Neural progenitor cell (in vitro differentiated cells): ENCODE measurements around the gene NCKAP1. TPM values are rescaled to one million over a fixed set of nuclear protein-coding genes. Genes with fewer than 3 reads are reported as not detected.
"Not testable (repeated sequence)": the region's sequence is repeated elsewhere in the genome, so short reads cannot be mapped to it uniquely, and the experiment has no call there.

Experiments
- DNase-seq: peaks from one replicate; pipeline ENCODE4 v3.0.0-alpha.2; 2016; ENCODE audit warnings: low spot score
- H2AFZ ChIP-seq: fragments of 200-600 bp; sonication (generic); replicated peaks from 2 replicates; pipeline ENCODE4 v1.6.1; 2016; ENCODE audit warnings: antibody characterized with exemption
- H3F3A ChIP-seq: fragments of 200-600 bp; sonication (generic); 2 replicates; pipeline ENCODE4 v1.6.1; 2016; ENCODE audit warnings: antibody characterized with exemption, low read depth
- H3K27ac ChIP-seq: fragments of 200-600 bp; sonication (generic); 2 replicates; pipeline ENCODE4 v1.5.1; 2016; ENCODE audit warnings: mild to moderate bottlenecking
- H3K27me3 ChIP-seq: fragments of 200-600 bp; sonication (generic); 2 replicates; pipeline ENCODE4 v1.6.1; 2016; ENCODE audit warnings: mild to moderate bottlenecking, moderate library complexity
- H3K36me3 ChIP-seq: fragments of 200-600 bp; sonication (generic); 2 replicates; pipeline ENCODE4 v1.5.1; 2016
- H3K4me1 ChIP-seq: fragments of 200-600 bp; sonication (generic); 2 replicates; pipeline ENCODE4 v1.6.1; 2016; ENCODE audit warnings: mixed run types
- H3K4me2 ChIP-seq: fragments of 200-600 bp; sonication (generic); 2 replicates; pipeline ENCODE4 v1.6.1; 2016
- H3K4me3 ChIP-seq: fragments of 200-600 bp; sonication (generic); 2 replicates; pipeline ENCODE4 v1.5.1; 2016
- H3K79me2 ChIP-seq: fragments of 200-600 bp; sonication (generic); 2 replicates; pipeline ENCODE4 v1.6.1; 2016; ENCODE audit warnings: low read depth
- H3K9ac ChIP-seq: fragments of 200-600 bp; sonication (generic); 2 replicates; pipeline ENCODE4 v1.6.1; 2016
- H3K9me3 ChIP-seq: fragments of 200-600 bp; sonication (generic); 2 replicates; pipeline ENCODE4 v1.5.1; 2016; ENCODE audit warnings: low read depth
- H4K20me1 ChIP-seq: fragments of 200-600 bp; sonication (generic); 2 replicates; pipeline ENCODE4 v1.6.1; 2016; ENCODE audit warnings: low read depth
- H3K27ac Mint-ChIP-seq: 3 replicates; pipeline ENCODE4 v1.8.0; 2021; ENCODE audit warnings: mixed read lengths
- H3K27me3 Mint-ChIP-seq: 2 replicates; pipeline ENCODE4 v1.8.0; 2022; ENCODE audit warnings: low read depth, mild to moderate bottlenecking, inconsistent platforms, moderate library complexity, mixed read lengths; ENCODE audit not compliant: insufficient read depth
- H3K36me3 Mint-ChIP-seq: 3 replicates; pipeline ENCODE4 v1.8.0; 2021; ENCODE audit warnings: mixed read lengths
- H3K4me1 Mint-ChIP-seq: 3 replicates; pipeline ENCODE4 v1.8.0; 2021; ENCODE audit warnings: mixed read lengths
- H3K4me3 Mint-ChIP-seq: 3 replicates; pipeline ENCODE4 v1.8.0; 2021; ENCODE audit warnings: mild to moderate bottlenecking, moderate library complexity, mixed read lengths
- H3K9me3 Mint-ChIP-seq: 3 replicates; pipeline ENCODE4 v1.8.0; 2020; ENCODE audit warnings: mixed read lengths
- EZH2 ChIP-seq: fragments of 200-600 bp; sonication (generic); IDR thresholded peaks from 2 replicates; pipeline ENCODE4 v1.6.1; 2017; ENCODE audit warnings: antibody characterized with exemption, mild to moderate bottlenecking, moderate library complexity
- EZH2phosphoT487 ChIP-seq: fragments of 200-600 bp; sonication (generic); IDR thresholded peaks from 2 replicates; pipeline ENCODE4 v1.6.1; 2017; ENCODE audit warnings: antibody characterized with exemption
- total RNA-seq: library from RNA; depleted of rRNA; stranded (reverse); fragments of >200 nt; gene quantifications from 2 replicates; pipeline ENCODE4 v1.2.3, GENCODE V29; 2015; ENCODE audit warnings: low replicate concordance
- TF ChIP-seq, protein P1 (sequence below): fragments of 200-600 bp; sonication (generic); IDR thresholded peaks from 2 replicates; pipeline ENCODE4 v1.5.1; 2017; ENCODE audit warnings: antibody characterized with exemption, mild to moderate bottlenecking

The NCKAP1 gene
- total RNA-seq, 1 donor from 2014 or later: 164 TPM

DNA sequence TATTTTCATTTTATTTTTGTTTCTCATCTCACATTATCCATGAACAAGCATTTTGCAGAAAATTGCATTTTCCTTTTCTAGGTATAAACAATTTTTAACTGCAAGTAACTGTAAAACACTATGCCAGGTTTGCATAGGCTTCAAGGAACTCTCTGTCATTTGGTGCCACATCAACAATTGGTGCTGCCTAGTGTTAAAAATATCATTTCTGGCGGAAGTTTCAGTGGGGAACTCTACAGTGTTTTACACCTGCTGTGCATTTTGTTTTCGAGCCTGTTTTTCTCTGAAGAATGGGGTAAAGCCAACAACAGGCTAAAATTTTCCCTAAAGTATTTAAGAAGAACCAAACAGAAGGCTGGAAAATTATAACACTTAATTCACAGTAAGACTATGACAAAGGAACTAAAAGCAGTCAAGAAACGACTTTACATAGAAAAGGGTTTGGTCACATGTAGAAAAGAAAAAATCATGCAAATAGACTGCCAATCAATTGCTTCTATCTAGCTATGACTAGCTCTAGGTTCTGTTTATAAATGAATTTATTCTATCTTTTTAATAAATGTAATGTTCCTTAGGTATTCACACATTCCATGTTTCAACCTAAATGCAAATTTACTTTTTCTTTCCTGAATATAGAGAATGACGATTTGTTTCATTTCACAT is 150.4 kb downstream of the NCKAP1 start:
- H3F3A ChIP-seq: no peaks in the 10 kb centered on the region
- no peak overlapping the region for H2AFZ ChIP-seq
- Mint-ChIP-seq H3K27me3 (no peaks in the 10 kb centered on the region), H3K36me3 (no peaks in the 10 kb centered on the region), H3K27ac (no peak overlapping the region), H3K4me1 (peaks cover 20% of the 10 kb centered on the region), H3K9me3 (no peaks in the 10 kb centered on the region), H3K4me3 (no peak overlapping the region)
- H3K79me2 ChIP-seq: no peaks in the 10 kb centered on the region
- H3K4me1 ChIP-seq: peaks cover 6% of the 10 kb centered on the region
- no peaks in the 10 kb centered on the region for H3K36me3 ChIP-seq
- H3K27ac ChIP-seq: no peak overlapping the region
- H3K27me3 ChIP-seq: no peaks in the 10 kb centered on the region
- no peak for DNase-seq
- TF ChIP-seq, protein P1, sequence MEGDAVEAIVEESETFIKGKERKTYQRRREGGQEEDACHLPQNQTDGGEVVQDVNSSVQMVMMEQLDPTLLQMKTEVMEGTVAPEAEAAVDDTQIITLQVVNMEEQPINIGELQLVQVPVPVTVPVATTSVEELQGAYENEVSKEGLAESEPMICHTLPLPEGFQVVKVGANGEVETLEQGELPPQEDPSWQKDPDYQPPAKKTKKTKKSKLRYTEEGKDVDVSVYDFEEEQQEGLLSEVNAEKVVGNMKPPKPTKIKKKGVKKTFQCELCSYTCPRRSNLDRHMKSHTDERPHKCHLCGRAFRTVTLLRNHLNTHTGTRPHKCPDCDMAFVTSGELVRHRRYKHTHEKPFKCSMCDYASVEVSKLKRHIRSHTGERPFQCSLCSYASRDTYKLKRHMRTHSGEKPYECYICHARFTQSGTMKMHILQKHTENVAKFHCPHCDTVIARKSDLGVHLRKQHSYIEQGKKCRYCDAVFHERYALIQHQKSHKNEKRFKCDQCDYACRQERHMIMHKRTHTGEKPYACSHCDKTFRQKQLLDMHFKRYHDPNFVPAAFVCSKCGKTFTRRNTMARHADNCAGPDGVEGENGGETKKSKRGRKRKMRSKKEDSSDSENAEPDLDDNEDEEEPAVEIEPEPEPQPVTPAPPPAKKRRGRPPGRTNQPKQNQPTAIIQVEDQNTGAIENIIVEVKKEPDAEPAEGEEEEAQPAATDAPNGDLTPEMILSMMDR: no peak
- TF ChIP-seq EZH2: no peak
- no peak for TF ChIP-seq EZH2phosphoT487
- no peak overlapping the region for H3K4me2 ChIP-seq
- no peaks in the 10 kb centered on the region for H3K9me3 ChIP-seq
- no peaks in the 10 kb centered on the region for H4K20me1 ChIP-seq
- no peak overlapping the region for H3K9ac ChIP-seq
- no peak overlapping the region for H3K4me3 ChIP-seq

DNA sequence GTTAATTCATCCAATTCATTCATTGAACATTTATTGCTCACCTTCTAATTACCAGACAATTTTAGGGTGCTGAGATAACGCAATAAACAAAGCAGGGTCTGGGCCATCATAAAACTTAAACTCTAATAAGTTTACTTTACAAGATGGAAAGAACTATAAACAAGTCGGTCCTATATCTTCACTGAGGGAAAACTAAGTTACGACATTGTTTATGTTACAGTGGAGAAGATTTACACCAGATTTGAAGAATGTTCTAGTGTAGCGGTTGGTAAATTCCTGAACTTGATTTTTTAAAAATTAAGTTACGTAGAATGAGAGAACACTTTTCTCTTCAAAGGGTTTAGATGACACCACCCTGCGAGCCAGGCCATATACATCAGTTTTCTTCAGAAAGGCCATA is 151.2 kb downstream of the NCKAP1 start:
- no peaks in the 10 kb centered on the region for H3K9me3 Mint-ChIP-seq
- Histone ChIP-seq H3K27me3 (no peaks in the 10 kb centered on the region), H3K36me3 (no peaks in the 10 kb centered on the region), H3K4me3 (no peak overlapping the region), H3K79me2 (no peaks in the 10 kb centered on the region), H3K4me1 (peaks cover 6% of the 10 kb centered on the region), H2AFZ (no peak overlapping the region), H3F3A (no peaks in the 10 kb centered on the region), H3K27ac (no peak overlapping the region), H3K4me2 (no peak overlapping the region), H4K20me1 (no peaks in the 10 kb centered on the region), H3K9ac (no peak overlapping the region), H3K9me3 (no peaks in the 10 kb centered on the region)
- no peak overlapping the region for H3K27ac Mint-ChIP-seq
- no peak for DNase-seq
- no peak overlapping the region for H3K4me3 Mint-ChIP-seq
- no peaks in the 10 kb centered on the region for H3K27me3 Mint-ChIP-seq
- no peaks in the 10 kb centered on the region for H3K36me3 Mint-ChIP-seq
- TF ChIP-seq EZH2: no peak
- H3K4me1 Mint-ChIP-seq: peaks cover 20% of the 10 kb centered on the region

DNA sequence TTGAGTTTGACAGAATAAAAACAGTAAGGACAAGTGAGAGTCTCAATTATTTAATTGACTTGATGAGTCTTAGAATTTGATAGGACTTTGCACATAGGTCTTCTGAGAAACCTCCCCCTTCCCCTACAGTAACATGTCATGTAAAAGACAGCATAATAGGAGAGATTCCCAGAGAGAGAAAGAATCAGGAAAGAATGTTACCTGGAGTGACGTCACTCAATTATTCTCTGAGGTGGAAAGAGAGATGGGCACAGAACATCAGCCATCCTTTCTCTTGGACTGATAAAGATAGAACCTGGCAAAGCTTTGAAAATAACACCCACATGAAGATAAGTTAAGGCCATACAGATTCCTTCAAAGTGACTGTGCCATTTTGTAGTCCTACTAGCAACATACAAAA is 152.5 kb downstream of the NCKAP1 start:
- Mint-ChIP-seq H3K27ac (no peak overlapping the region), H3K27me3 (no peaks in the 10 kb centered on the region), H3K36me3 (no peaks in the 10 kb centered on the region), H3K4me3 (no peak overlapping the region), H3K9me3 (no peaks in the 10 kb centered on the region), H3K4me1 (peaks cover 9% of the 10 kb centered on the region)
- no peak for DNase-seq
- no peak overlapping the region for H3K27ac ChIP-seq
- no peak overlapping the region for H3K4me2 ChIP-seq
- no peaks in the 10 kb centered on the region for H3K79me2 ChIP-seq
- peaks cover 6% of the 10 kb centered on the region for H3K4me1 ChIP-seq
- H3F3A ChIP-seq: no peaks in the 10 kb centered on the region
- no peaks in the 10 kb centered on the region for H3K36me3 ChIP-seq
- no peak overlapping the region for H2AFZ ChIP-seq
- H4K20me1 ChIP-seq: no peaks in the 10 kb centered on the region
- H3K9me3 ChIP-seq: no peaks in the 10 kb centered on the region
- no peak for TF ChIP-seq EZH2phosphoT487
- TF ChIP-seq, protein P1: no peak
- no peak for TF ChIP-seq EZH2
- H3K4me3 ChIP-seq: no peak overlapping the region
- H3K27me3 ChIP-seq: no peaks in the 10 kb centered on the region
- no peak overlapping the region for H3K9ac ChIP-seq

DNA sequence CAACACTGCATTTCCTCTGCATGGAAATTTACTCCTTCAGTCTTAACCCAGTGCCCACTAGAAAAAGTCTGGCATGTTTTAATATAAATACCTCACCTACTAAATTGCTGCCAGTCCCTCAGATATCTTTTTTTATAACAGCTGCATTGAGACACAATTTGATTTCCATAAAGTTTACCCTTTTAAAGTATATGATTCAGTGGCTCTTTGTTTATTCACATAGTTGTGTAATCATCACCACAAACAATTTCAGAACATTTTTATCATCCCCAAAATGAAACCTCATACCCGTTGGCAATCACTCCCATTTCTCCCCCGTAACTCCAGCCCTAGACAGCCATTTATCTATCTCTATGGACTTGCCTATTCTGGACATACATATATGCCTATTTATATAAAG is 154.8 kb downstream of the NCKAP1 start:
- no peak overlapping the region for H3K27ac Mint-ChIP-seq
- H3F3A ChIP-seq: no peaks in the 10 kb centered on the region
- no peak overlapping the region for H3K4me2 ChIP-seq
- H3K36me3 Mint-ChIP-seq: peaks cover 2% of the 10 kb centered on the region
- H3K79me2 ChIP-seq: no peaks in the 10 kb centered on the region
- H3K27me3 Mint-ChIP-seq: no peaks in the 10 kb centered on the region
- peaks cover 10% of the 10 kb centered on the region for H3K9me3 Mint-ChIP-seq
- H3K36me3 ChIP-seq: no peaks in the 10 kb centered on the region
- no peaks in the 10 kb centered on the region for H3K4me1 Mint-ChIP-seq
- H4K20me1 ChIP-seq: no peaks in the 10 kb centered on the region
- no peak overlapping the region for H3K4me3 Mint-ChIP-seq
- H3K4me3 ChIP-seq: no peak overlapping the region
- TF ChIP-seq EZH2 (no peak), EZH2phosphoT487 (no peak)
- TF ChIP-seq, protein P1: no peak
- H3K9ac ChIP-seq: no peak overlapping the region
- DNase-seq: no peak
- H3K27me3 ChIP-seq: no peaks in the 10 kb centered on the region
- H3K4me1 ChIP-seq: no peaks in the 10 kb centered on the region
- H3K9me3 ChIP-seq: no peaks in the 10 kb centered on the region
- no peak overlapping the region for H2AFZ ChIP-seq
- no peak overlapping the region for H3K27ac ChIP-seq

- H3F3A ChIP-seq, H3K9me3 ChIP-seq, H3K27me3 Mint-ChIP-seq, H3K4me1 Mint-ChIP-seq, DNase-seq, H2AFZ ChIP-seq, H3K4me2 ChIP-seq, H3K36me3 Mint-ChIP-seq, H3K4me3 ChIP-seq, H3K27ac ChIP-seq, H3K4me3 Mint-ChIP-seq, H3K27me3 ChIP-seq, H3K79me2 ChIP-seq, H3K4me1 ChIP-seq, H4K20me1 ChIP-seq, H3K9ac ChIP-seq, H3K27ac Mint-ChIP-seq, H3K36me3 ChIP-seq: not testable (repeated sequence)
- peaks cover 27% of the 10 kb centered on the region for H3K9me3 Mint-ChIP-seq
Observed at GRCh38 chr2:182880100-182880499, 158.2 kb downstream of the NCKAP1 start.

GRCh38 chr2:182876653-182877052 is 161.6 kb downstream of the NCKAP1 start:
- H3K36me3 Mint-ChIP-seq: peaks cover 11% of the 10 kb centered on the region
- H3K27me3 Mint-ChIP-seq, H3K27ac Mint-ChIP-seq: not testable (repeated sequence)

More at GRCh38 chr2:182876653-182877052, 161.6 kb downstream of the NCKAP1 start:
- H4K20me1 ChIP-seq, H3K4me3 ChIP-seq, H3F3A ChIP-seq, H3K4me1 ChIP-seq, H3K27ac ChIP-seq, H3K9me3 ChIP-seq, H3K36me3 ChIP-seq, H3K4me1 Mint-ChIP-seq, H3K4me2 ChIP-seq, H3K79me2 ChIP-seq, H3K9ac ChIP-seq, H2AFZ ChIP-seq, DNase-seq, H3K4me3 Mint-ChIP-seq, H3K27me3 ChIP-seq: not testable (repeated sequence)
- H3K9me3 Mint-ChIP-seq: peaks cover 40% of the 10 kb centered on the region
